T-helper 2 cell treated with Interferon-gamma antibody and Interleukin-4, amounts not matched to agents 5 μg/mL and 100 μg/mL, for 36 hours (primary cell): ENCODE results near the gene GRIP1.
A peak's percentile ranks its signal among the peaks of the same experiment; 100 is the strongest.

Source experiments
- DNase-seq: peaks from one replicate; pipeline ENCODE4 v3.0.0; 2021; ENCODE audit warnings: low spot score
- H3K27ac Mint-ChIP-seq: one replicate; pipeline ENCODE4 v1.8.0; 2021; ENCODE audit warnings: mild to moderate bottlenecking, mixed read lengths
- H3K27me3 Mint-ChIP-seq: one replicate; pipeline ENCODE4 v1.8.0; 2021; ENCODE audit warnings: low read depth, mixed read lengths
- H3K36me3 Mint-ChIP-seq: one replicate; pipeline ENCODE4 v1.8.0; 2021; ENCODE audit warnings: low read depth, mixed read lengths
- H3K4me1 Mint-ChIP-seq: one replicate; pipeline ENCODE4 v1.8.0; 2021; ENCODE audit warnings: low read depth, mixed read lengths
- H3K4me3 Mint-ChIP-seq: one replicate; pipeline ENCODE4 v1.8.0; 2022; ENCODE audit warnings: mild to moderate bottlenecking, moderate library complexity, mixed read lengths
- H3K9me3 Mint-ChIP-seq: one replicate; pipeline ENCODE4 v1.8.0; 2021; ENCODE audit warnings: mixed read lengths

GRIP1 gene

DNA sequence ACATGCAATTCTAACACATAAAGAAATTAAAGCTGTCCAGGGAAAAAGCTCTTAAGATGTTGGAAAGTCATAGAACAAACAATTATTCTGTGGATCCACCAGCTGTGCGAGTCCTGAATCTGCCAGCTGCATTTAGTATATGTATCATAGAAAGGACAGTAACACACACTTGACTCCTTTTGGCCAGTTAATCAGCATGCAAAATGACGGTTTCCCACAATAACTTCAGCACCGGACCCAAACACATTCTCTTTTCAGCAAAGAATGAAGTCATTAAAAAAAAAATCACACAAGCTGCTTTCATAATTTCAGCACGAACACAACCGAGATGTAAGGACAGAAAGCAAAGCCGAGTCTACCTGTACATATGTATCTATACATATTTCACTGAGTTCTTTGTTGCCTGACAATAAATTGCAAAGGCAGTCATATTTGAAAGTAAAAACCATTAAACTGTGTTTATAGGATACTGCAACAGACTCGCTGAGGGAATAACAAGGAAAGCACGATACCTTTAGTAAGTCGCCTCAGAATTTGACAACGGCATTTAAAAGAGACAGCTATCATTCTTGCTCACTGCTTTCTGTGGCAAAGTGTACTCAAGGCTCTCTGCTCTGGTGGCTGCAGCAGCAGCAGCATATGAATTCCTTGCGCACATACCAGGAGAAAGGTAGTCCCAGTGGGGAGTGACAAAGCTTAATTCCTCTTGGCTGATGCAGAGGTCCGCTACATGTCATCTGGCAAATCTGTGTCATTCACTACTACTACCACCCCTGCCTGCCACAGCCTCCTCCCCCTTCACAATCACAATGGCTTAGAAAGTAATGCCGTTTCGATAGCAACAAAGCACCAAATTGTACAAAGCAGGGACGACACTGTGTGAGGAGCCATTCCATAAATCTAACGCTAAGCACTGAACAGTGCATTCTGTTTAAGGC is at the start of gene GRIP1:
TSS of gene GRIP1 (minus strand) at position 739 of the 938 bp plus-strand sequence. CDS start at position 567, 172 bp downstream.
- Mint-ChIP-seq H3K9me3 (no peaks in the 10 kb centered on the region), H3K4me3 (no peak within 1 kb of the TSS), H3K36me3 (no peaks in the 10 kb centered on the region), H3K4me1 (no peaks in the 10 kb centered on the region), H3K27ac (no peak within 1 kb of the TSS), H3K27me3 (peaks cover 10% of the 10 kb centered on the region)
- DNase-seq: no peak

DNA sequence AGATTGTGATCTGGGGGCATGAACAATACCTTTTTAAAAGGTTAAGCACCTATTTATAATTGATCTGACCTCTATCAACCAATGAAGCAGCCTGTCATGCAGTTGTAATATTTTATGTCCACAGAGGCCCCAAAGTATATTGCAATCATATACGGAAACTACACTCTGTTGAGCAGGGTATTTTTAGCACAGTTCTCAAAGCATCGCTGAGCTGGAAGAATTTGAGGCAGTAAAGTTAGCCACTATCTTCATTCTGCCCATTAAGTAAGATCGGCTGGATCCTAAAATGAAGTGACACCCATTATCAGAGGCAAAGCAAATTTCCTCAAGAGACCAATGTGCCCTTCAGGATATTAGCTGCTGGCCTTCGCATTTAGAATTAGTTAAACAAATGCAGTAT is 47.7 kb upstream of the GRIP1 start:
- Mint-ChIP-seq H3K4me1 (no peaks in the 10 kb centered on the region), H3K9me3 (no peaks in the 10 kb centered on the region), H3K27me3 (peaks cover 9% of the 10 kb centered on the region), H3K27ac (no peak overlapping the region), H3K36me3 (no peaks in the 10 kb centered on the region), H3K4me3 (no peak overlapping the region)
- no peak for DNase-seq

DNA sequence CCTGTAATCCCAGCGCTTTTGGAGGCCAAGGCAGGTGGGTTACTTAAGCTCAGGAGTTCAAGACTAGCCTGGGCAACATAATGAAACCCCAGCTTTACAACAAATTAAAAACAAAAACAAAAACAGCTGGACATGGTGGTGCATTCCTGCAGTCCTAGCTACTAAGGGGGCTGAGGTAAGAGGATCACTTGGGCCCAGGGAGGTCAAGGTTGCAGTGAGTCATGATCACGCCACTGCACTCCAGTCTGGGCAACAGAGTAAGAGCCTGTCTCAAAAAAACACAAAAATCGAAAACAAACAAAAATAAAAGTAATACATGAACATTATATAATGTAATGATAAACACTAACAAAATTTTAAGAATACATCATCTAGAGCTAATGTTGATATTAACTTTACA is 46.2 kb upstream of the GRIP1 start:
- H3K9me3 Mint-ChIP-seq: no peaks in the 10 kb centered on the region
- H3K27me3 Mint-ChIP-seq: peaks cover 7% of the 10 kb centered on the region
- DNase-seq: no peak
- H3K36me3 Mint-ChIP-seq: no peaks in the 10 kb centered on the region
- no peak overlapping the region for H3K4me3 Mint-ChIP-seq
- H3K4me1 Mint-ChIP-seq: no peaks in the 10 kb centered on the region
- H3K27ac Mint-ChIP-seq: no peak overlapping the region

DNA sequence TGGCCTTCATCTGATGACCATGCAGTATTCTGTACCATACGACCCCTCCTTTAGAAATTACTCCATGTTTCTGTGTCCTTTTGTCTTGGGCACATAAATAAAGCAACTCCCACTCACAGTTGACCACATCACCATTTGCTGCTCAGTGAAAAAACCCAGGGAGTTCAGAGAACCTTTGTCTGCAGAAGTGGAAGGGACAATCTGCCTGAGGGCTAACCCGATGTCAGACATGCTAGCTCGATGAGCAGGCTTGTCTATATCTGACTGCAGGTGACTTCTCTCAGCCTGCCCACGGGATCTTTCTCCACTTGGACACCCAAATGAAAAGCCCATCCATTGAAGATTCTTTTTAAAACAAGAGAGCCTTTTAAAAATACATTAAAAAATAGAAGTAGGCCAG is 45.7 kb upstream of the GRIP1 start:
- Mint-ChIP-seq H3K9me3 (no peaks in the 10 kb centered on the region), H3K36me3 (no peaks in the 10 kb centered on the region), H3K27ac (no peak overlapping the region), H3K4me1 (no peaks in the 10 kb centered on the region), H3K27me3 (peaks cover 7% of the 10 kb centered on the region), H3K4me3 (no peak overlapping the region)
- DNase-seq: no peak

DNA sequence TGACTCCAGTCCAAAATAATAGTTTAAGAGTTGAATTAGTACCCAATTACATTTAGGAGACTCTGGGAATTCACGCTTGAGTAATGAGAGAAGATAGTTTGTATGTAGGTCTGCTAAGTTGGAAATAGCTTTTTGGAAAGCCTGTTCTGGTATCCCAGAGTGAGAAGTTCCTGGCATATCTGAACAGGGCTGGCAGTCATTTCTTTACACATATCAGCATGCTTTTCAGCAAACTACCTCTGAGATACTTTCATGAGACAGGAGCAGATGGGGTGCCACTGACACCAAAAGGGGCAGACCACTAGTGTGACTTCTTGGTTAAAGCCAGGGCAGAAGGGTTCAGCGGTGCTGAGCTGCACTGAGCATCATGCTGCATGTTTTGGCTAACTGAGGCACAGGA is 45.1 kb upstream of the GRIP1 start:
- peaks cover 7% of the 10 kb centered on the region for H3K27me3 Mint-ChIP-seq
- no peaks in the 10 kb centered on the region for H3K9me3 Mint-ChIP-seq
- H3K36me3 Mint-ChIP-seq: no peaks in the 10 kb centered on the region
- no peak overlapping the region for H3K4me3 Mint-ChIP-seq
- no peak overlapping the region for H3K27ac Mint-ChIP-seq
- DNase-seq: no peak
- no peaks in the 10 kb centered on the region for H3K4me1 Mint-ChIP-seq

DNA sequence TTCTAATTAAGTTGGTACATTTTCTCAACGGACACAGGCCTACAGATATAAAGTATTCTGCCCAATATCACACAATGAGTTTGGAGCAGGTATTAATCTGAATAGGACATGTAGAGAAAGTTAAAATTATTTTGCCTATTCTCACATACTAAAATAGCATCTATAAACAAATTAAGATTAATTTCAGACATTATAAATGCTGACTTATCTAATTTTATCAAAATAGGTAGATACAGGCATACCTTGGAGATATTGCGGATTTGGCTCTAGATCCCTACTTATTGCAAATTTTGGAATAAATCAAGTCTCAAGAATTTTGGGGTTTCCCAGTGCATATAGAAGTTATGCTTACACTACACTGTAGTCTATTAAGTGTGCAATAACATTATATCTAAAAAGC is 41.0 kb upstream of the GRIP1 start:
- Mint-ChIP-seq H3K27me3 (peaks cover 9% of the 10 kb centered on the region), H3K9me3 (no peaks in the 10 kb centered on the region), H3K4me3 (no peak overlapping the region), H3K4me1 (peaks cover 3% of the 10 kb centered on the region), H3K27ac (no peak overlapping the region), H3K36me3 (no peaks in the 10 kb centered on the region)
- no peak for DNase-seq

DNA sequence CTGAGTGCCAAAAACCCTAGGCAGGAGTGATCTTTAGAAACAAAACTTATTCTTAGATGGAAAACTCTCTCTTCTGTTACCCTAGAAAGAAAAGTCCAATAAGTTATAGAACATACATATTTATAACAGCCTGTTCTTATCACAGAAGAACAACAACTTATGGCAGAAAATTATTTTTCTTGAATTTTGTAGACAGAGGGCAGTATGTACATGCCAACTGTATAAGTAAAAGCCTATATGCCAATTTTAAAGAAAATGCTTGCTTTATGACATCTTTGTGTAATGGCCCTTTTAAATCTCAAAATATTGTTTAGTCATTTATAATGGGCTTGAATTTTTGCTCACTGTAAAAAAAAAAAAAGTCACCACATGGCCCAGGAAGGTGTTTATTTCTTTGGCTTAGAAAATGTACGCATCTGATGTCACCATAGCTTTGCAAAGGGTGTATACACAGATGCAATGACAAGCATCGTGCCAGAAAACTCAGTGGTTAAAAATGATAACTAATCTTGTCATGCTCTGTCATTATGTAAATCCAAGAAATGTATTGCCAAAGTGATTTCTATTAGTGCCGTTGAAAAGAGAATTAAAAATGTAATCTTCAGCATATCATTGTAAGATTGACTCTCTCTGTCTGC is 38.3 kb upstream of the GRIP1 start:
- H3K4me1 Mint-ChIP-seq: peaks cover 11% of the 10 kb centered on the region
- H3K9me3 Mint-ChIP-seq: no peaks in the 10 kb centered on the region
- no peaks in the 10 kb centered on the region for H3K36me3 Mint-ChIP-seq
- H3K27me3 Mint-ChIP-seq: peaks cover 7% of the 10 kb centered on the region
- DNase-seq: no peak
- H3K27ac Mint-ChIP-seq: no peak overlapping the region
- H3K4me3 Mint-ChIP-seq: no peak overlapping the region

GRCh38 chr12:66716522-66716921 is 37.6 kb upstream of the GRIP1 start:
- peaks cover 6% of the 10 kb centered on the region for H3K27me3 Mint-ChIP-seq
- H3K27ac Mint-ChIP-seq: no peak overlapping the region
- DNase-seq: no peak
- H3K36me3 Mint-ChIP-seq: no peaks in the 10 kb centered on the region
- H3K4me1 Mint-ChIP-seq: peaks cover 11% of the 10 kb centered on the region
- H3K4me3 Mint-ChIP-seq: no peak overlapping the region
- H3K9me3 Mint-ChIP-seq: no peaks in the 10 kb centered on the region

DNA sequence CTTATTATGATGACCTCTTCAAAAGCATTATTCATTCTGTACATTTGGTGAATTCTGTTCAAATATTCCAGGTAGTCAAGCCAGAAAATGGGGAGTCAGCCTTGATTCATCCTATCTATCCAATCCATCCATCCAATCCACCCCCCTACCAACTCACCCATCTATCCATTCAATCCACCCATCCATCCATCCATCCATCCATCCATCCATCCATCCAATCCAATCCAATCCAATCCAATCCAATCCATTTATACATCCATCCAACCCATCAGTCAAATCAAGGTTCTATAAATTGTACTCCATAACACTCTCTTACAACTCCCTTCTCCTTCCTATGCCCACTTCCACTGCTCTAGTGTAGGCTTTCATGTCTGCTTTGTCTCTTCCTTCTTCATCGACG is 35.8 kb upstream of the GRIP1 start:
- peak overlapping the region; percentile 1 for H3K4me3 Mint-ChIP-seq
- no peak for DNase-seq
- H3K27me3 Mint-ChIP-seq: peaks cover 13% of the 10 kb centered on the region
- H3K36me3 Mint-ChIP-seq: no peaks in the 10 kb centered on the region
- H3K9me3 Mint-ChIP-seq: no peaks in the 10 kb centered on the region
- H3K4me1 Mint-ChIP-seq: peaks cover 11% of the 10 kb centered on the region
- no peak overlapping the region for H3K27ac Mint-ChIP-seq

- Mint-ChIP-seq H3K9me3 (no peaks in the 10 kb centered on the region), H3K4me1 (peaks cover 16% of the 10 kb centered on the region), H3K27me3 (peaks cover 18% of the 10 kb centered on the region), H3K36me3 (no peaks in the 10 kb centered on the region), H3K4me3 (peak overlapping the region; percentile 9), H3K27ac (no peak overlapping the region)
- no peak for DNase-seq
Observed at GRCh38 chr12:66713984-66714383, 35.1 kb upstream of the GRIP1 start.

- no peak overlapping the region for H3K27ac Mint-ChIP-seq
- H3K4me1 Mint-ChIP-seq: peaks cover 14% of the 10 kb centered on the region
- peaks cover 20% of the 10 kb centered on the region for H3K27me3 Mint-ChIP-seq
- H3K9me3 Mint-ChIP-seq: no peaks in the 10 kb centered on the region
- DNase-seq: no peak
- H3K4me3 Mint-ChIP-seq: no peak overlapping the region
- H3K36me3 Mint-ChIP-seq: no peaks in the 10 kb centered on the region
Observed at GRCh38 chr12:66709893-66710292, 31.0 kb upstream of the GRIP1 start.

- H3K9me3 Mint-ChIP-seq: no peaks in the 10 kb centered on the region
- peaks cover 10% of the 10 kb centered on the region for H3K4me1 Mint-ChIP-seq
- no peak for DNase-seq
- peaks cover 25% of the 10 kb centered on the region for H3K27me3 Mint-ChIP-seq
- H3K27ac Mint-ChIP-seq: no peak overlapping the region
- no peak overlapping the region for H3K4me3 Mint-ChIP-seq
- no peaks in the 10 kb centered on the region for H3K36me3 Mint-ChIP-seq
Observed at GRCh38 chr12:66709457-66709773, 30.5 kb upstream of the GRIP1 start.

DNA sequence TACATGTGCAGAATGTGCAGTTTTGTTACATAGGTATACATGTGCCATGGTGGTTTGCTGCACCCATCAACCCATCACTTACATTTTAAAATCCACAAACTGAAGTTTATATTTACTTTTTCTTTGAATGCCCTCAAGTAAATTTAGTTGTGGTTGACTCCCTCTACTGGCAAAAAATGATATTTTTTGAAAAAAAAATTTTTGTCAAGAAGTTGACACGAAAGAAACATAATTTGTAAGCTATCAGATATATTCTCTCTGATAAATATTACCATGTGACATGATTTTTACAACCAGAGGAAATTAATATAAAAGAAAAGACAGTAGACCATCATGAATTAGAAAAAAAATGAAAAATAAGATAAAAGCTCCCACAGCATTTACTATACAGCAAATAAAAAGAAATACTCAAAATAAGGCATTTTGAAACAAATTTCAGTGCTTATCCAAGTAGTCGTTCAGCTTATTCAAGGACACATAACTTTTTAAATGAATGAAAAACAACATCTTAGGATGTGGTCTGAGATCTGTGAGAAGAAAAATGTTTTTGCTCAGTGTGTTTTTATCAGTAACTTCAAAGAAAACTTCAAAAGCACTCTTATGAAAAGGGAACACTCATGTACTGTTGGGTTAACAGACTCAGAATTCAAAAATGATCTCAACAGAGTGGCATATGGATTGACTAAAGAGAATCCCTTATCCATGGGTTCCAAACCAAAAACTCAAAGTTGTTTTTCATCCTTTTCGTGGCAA is 30.0 kb upstream of the GRIP1 start:
- no peaks in the 10 kb centered on the region for H3K9me3 Mint-ChIP-seq
- H3K4me1 Mint-ChIP-seq: peaks cover 10% of the 10 kb centered on the region
- no peak for DNase-seq
- no peak overlapping the region for H3K4me3 Mint-ChIP-seq
- peaks cover 25% of the 10 kb centered on the region for H3K27me3 Mint-ChIP-seq
- H3K27ac Mint-ChIP-seq: no peak overlapping the region
- no peaks in the 10 kb centered on the region for H3K36me3 Mint-ChIP-seq
